Adrenal gland (tissue), 5 donors: ENCODE data around the gene B3GALT6.

Experiments used
- CTCF ChIP-seq, 6 experiments: fragments of 450-650 bp in 4 of 6; fragments of 200-600 bp in 2 of 6; sonication (generic) in 1 of 6; IDR thresholded peaks; 1 replicate in 5 of 6; 2 replicates in 1 of 6; pipeline versions ENCODE4 v1.5.1 to v1.8.0; 2016 to 2021; ENCODE audit warnings: antibody characterized with exemption in 6 of 6, mild to moderate bottlenecking in 2 of 6, moderate library complexity in 1 of 6
- POLR2A ChIP-seq, 2 donors: fragments of 450-650 bp; IDR thresholded peaks; one replicate each; pipeline ENCODE4 v1.6.1; 2017; ENCODE audit warnings: antibody characterized with exemption in 2 of 2, mild to moderate bottlenecking in 2 of 2, moderate library complexity in 1 of 2
- donor health status: DM: no; HTN: no; CAD: no.

GRCh38 chr1:1238702-1239178 is 6.7 kb downstream of the B3GALT6 start:
- TF ChIP-seq POLR2A (IDR thresholded peaks at IDR 0.05) (no peak), CTCF (IDR thresholded peaks at IDR 0.05) (no peak)
